ENCODE measurements around the gene OR4E2. TPM values are rescaled to one million over a fixed set of nuclear protein-coding genes. Genes with fewer than 3 reads are reported as not detected.
A peak's percentile ranks its signal among the peaks of the same experiment; 100 is the strongest.

OR4E2 gene
- total RNA-seq, 1 donor = not detected

- peak; percentile 79 for DNase-seq (ENCODE audit: low read depth)
- H3K4me3 ChIP-seq (ENCODE audit: low read depth, low read length) = no peak overlapping the region
- no peak for TF ChIP-seq CTCF (IDR thresholded peaks at IDR 0.05; ENCODE audit: insufficient read depth, low read depth, low read length)
Measured at GRCh38 chr14:21668377-21668776, 14.7 kb downstream of the OR4E2 start.

GRCh38 chr14:21669284-21669683 is 15.6 kb downstream of the OR4E2 start:
- no peak overlapping the region for H3K4me3 ChIP-seq (ENCODE audit: low read depth, low read length)
- TF ChIP-seq CTCF (IDR thresholded peaks at IDR 0.05; ENCODE audit: insufficient read depth, low read depth, low read length) = no peak
- DNase-seq (ENCODE audit: low read depth) = no peak

GRCh38 chr14:21671371-21671770 is 17.7 kb downstream of the OR4E2 start:
- no peak for TF ChIP-seq CTCF (IDR thresholded peaks at IDR 0.05; ENCODE audit: insufficient read depth, low read depth, low read length)
- no peak for DNase-seq (ENCODE audit: low read depth)

GRCh38 chr14:21672116-21672515 is 18.5 kb downstream of the OR4E2 start:
- TF ChIP-seq CTCF (IDR thresholded peaks at IDR 0.05; ENCODE audit: insufficient read depth, low read depth, low read length) = no peak
- DNase-seq (ENCODE audit: low read depth) = peak; percentile 29
- no peak overlapping the region for H3K4me3 ChIP-seq (ENCODE audit: low read depth, low read length)

More at GRCh38 chr14:21671371-21671770, 17.7 kb downstream of the OR4E2 start:
- H3K4me3 ChIP-seq (ENCODE audit: low read depth, low read length) = no peak overlapping the region

GRCh38 chr14:21673718-21674117 is 20.1 kb downstream of the OR4E2 start, which contains the start of gene OR4E1:
Gene OR4E1, minus strand, starts transcription at chr14:21673818. Its CDS starts 2,883 bp downstream, at chr14:21670935.
- no peak for TF ChIP-seq CTCF (IDR thresholded peaks at IDR 0.05; ENCODE audit: insufficient read depth, low read depth, low read length)
- no peak for DNase-seq (ENCODE audit: low read depth)
- no peak within 1 kb of the TSS for H3K4me3 ChIP-seq (ENCODE audit: low read depth, low read length)

GRCh38 chr14:21675566-21675965 is 21.9 kb downstream of the OR4E2 start:
- no peak for TF ChIP-seq CTCF (IDR thresholded peaks at IDR 0.05; ENCODE audit: insufficient read depth, low read depth, low read length)
- no peak overlapping the region for H3K4me3 ChIP-seq (ENCODE audit: low read depth, low read length)
- DNase-seq (ENCODE audit: low read depth) = no peak

GRCh38 chr14:21680072-21680471 is 26.4 kb downstream of the OR4E2 start:
- TF ChIP-seq CTCF (IDR thresholded peaks at IDR 0.05; ENCODE audit: insufficient read depth, low read depth, low read length) = no peak
- no peak overlapping the region for H3K4me3 ChIP-seq (ENCODE audit: low read depth, low read length)
- DNase-seq (ENCODE audit: low read depth) = peak; percentile 35

All from fibroblast of villous mesenchyme (primary cell).